HepG2 (cell line): ENCODE results near the gene SLC41A3. TPM values are rescaled to one million over a fixed set of nuclear protein-coding genes. Genes with fewer than 3 reads are reported as not detected.

ENCODE experiments used
- ATAC-seq: fragments of 200-7000 bp; cut with Tn5 transposase; 3 replicates; pipeline ENCODE4 v1.9.1; 2020; ENCODE audit warnings: mild to moderate bottlenecking, moderate library complexity
- BruUV-seq: library from RNA; stranded (reverse); fragments of 400-500 nt; replicated peaks from 2 replicates; lab custom pipeline; 2021; lab: Mats Ljungman, UMichigan
- CTCF ChIA-PET: fragments of 300-600 bp; formaldehyde crosslinking; extraction: SDS; loops from one replicate; lab custom pipeline; 2021; ENCODE audit warnings: low total read pairs, inconsistent platforms, low intra/inter-chr PET ratio; lab: Yijun Ruan, JAX
- POLR2A ChIA-PET: fragments of 350-600 bp; sonication (Branson Sonifier 250); formaldehyde crosslinking; loops from one replicate; lab custom pipeline; 2020; ENCODE audit warnings: antibody characterized with exemption, inconsistent platforms; lab: Yijun Ruan, JAX
- DNase-seq: peaks from one replicate; pipeline ENCODE4 v3.0.0-alpha.2; 2015; ENCODE audit warnings: low spot score
- FAIRE-seq: peaks from 3 replicates; lab custom pipeline; 2011; peaks lifted over from hg19 to GRCh38; lab: Jason Lieb, UNC
- H2AFZ ChIP-seq: one replicate; pipeline ENCODE4 v1.6.1; 2011; ENCODE audit warnings: low read length, inconsistent platforms
- H3K27ac ChIP-seq: fragments of 300-600 bp; 3 replicates; pipeline ENCODE4 v1.8.0; 2011; ENCODE audit warnings: mixed run types, mild to moderate bottlenecking, mixed read lengths, low read length, inconsistent platforms; ENCODE audit not compliant: insufficient read depth; ENCODE audit errors: extremely low read length
- H3K27me3 ChIP-seq, 2 experiments: fragments of 200-600 bp in 1 of 2; 2 replicates in 1 of 2; 3 replicates in 1 of 2; pipeline versions ENCODE4 v1.6.0 to v1.8.0; 2011; ENCODE audit warnings: low read length in 2 of 2, mild to moderate bottlenecking in 2 of 2, moderate library complexity in 2 of 2, inconsistent platforms in 1 of 2; ENCODE audit not compliant: insufficient read depth in 2 of 2, control insufficient read depth in 1 of 2
- H3K36me3 ChIP-seq, 2 experiments: fragments of 200-600 bp in 1 of 2; replicated peaks in 1 of 2; 2 replicates in 1 of 2; 3 replicates in 1 of 2; pipeline versions ENCODE4 v1.5.1 to v1.8.0; 2011; ENCODE audit warnings: low read length in 2 of 2, inconsistent platforms in 1 of 2; ENCODE audit not compliant: insufficient read depth in 2 of 2, control insufficient read depth in 1 of 2
- H3K4me1 ChIP-seq: 2 replicates; pipeline ENCODE4 v1.5.1; 2012; ENCODE audit warnings: low read length, inconsistent platforms; ENCODE audit not compliant: insufficient read depth
- H3K4me2 ChIP-seq: 2 replicates; pipeline ENCODE4 v1.6.0; 2011; ENCODE audit warnings: low read depth, low read length, inconsistent platforms
- H3K4me3 ChIP-seq, 3 experiments: fragments of 200-600 bp in 1 of 3; sonication (generic), shearing (Covaris generic) in 1 of 3; replicated peaks in 1 of 3; 2 replicates each; pipeline ENCODE4 v1.5.1; 2011 to 2016; ENCODE audit warnings: low read length in 3 of 3, inconsistent platforms in 2 of 3, low read depth in 2 of 3, mild to moderate bottlenecking in 2 of 3, control low read depth in 1 of 3, mixed read lengths in 1 of 3; ENCODE audit not compliant: insufficient read depth in 1 of 3
- H3K79me2 ChIP-seq: one replicate; pipeline ENCODE4 v1.6.1; 2011; ENCODE audit warnings: low read length, inconsistent platforms; ENCODE audit not compliant: insufficient read depth
- H3K9ac ChIP-seq: 2 replicates; pipeline ENCODE4 v1.6.0; 2011; ENCODE audit warnings: mild to moderate bottlenecking, low read depth, low read length, inconsistent platforms; ENCODE audit not compliant: insufficient read depth
- H3K9me3 ChIP-seq: 2 replicates; pipeline ENCODE4 v1.5.1; 2012; ENCODE audit warnings: mild to moderate bottlenecking, low read length
- H4K20me1 ChIP-seq: 2 replicates; pipeline ENCODE4 v1.6.0; 2011; ENCODE audit warnings: inconsistent platforms, mild to moderate bottlenecking, low read length, moderate library complexity; ENCODE audit not compliant: insufficient read depth
- ATF1 ChIP-seq: IDR thresholded peaks from 2 replicates; pipeline ENCODE4 v1.6.1; 2016; ENCODE audit warnings: mild to moderate bottlenecking, control low read depth
- ELF4 ChIP-seq: sonication (generic); formaldehyde crosslinking; IDR thresholded peaks from 2 replicates; pipeline ENCODE4 v1.5.0; 2020; ENCODE audit warnings: missing genetic modification reagents, mild to moderate bottlenecking, moderate library complexity, borderline replicate concordance
- HHEX ChIP-seq: IDR thresholded peaks from 2 replicates; pipeline ENCODE4 v1.6.1; 2016; ENCODE audit warnings: control low read depth
- HMG20A ChIP-seq: IDR thresholded peaks from 2 replicates; pipeline ENCODE4 v1.6.1; 2016; ENCODE audit warnings: borderline replicate concordance
- HNF4G ChIP-seq, 2 experiments: sonication (generic) in 1 of 2; formaldehyde crosslinking in 1 of 2; IDR thresholded peaks; 2 replicates each; pipeline versions ENCODE4 v1.4.0 to v1.6.1; 2011 to 2020; ENCODE audit warnings: borderline replicate concordance in 2 of 2, low read depth in 2 of 2, mild to moderate bottlenecking in 2 of 2, low read length in 1 of 2, missing genetic modification reagents in 1 of 2, moderate library complexity in 1 of 2
- JDP2 ChIP-seq: sonication (generic); formaldehyde crosslinking; IDR thresholded peaks from 2 replicates; pipeline ENCODE4 v1.8.1; 2022; ENCODE audit warnings: missing genetic modification reagents, borderline replicate concordance
- MAFG ChIP-seq: sonication (generic); formaldehyde crosslinking; IDR thresholded peaks from 2 replicates; pipeline ENCODE4 v1.5.1; 2020; ENCODE audit warnings: mild to moderate bottlenecking, missing genetic modification reagents
- MIER2 ChIP-seq: IDR thresholded peaks from 2 replicates; pipeline ENCODE4 v1.6.1; 2016; ENCODE audit warnings: missing biosample characterization, missing genetic modification reagents
- RFXAP ChIP-seq: sonication (generic); formaldehyde crosslinking; IDR thresholded peaks from 2 replicates; pipeline ENCODE4 v1.4.0; 2020; ENCODE audit warnings: missing genetic modification reagents, borderline replicate concordance
- SMARCE1 ChIP-seq: fragments of 450-650 bp; IDR thresholded peaks from 2 replicates; pipeline ENCODE4 v1.6.1; 2017; ENCODE audit warnings: borderline replicate concordance
- ZBTB20 ChIP-seq: sonication (generic); formaldehyde crosslinking; IDR thresholded peaks from 2 replicates; pipeline ENCODE4 v1.8.1; 2023; ENCODE audit warnings: missing genetic modification reagents, low read depth, mild to moderate bottlenecking, borderline replicate concordance
- ZNF317 ChIP-seq: sonication (generic); formaldehyde crosslinking; IDR thresholded peaks from 2 replicates; pipeline ENCODE4 v1.5.0; 2020; ENCODE audit warnings: mild to moderate bottlenecking, missing genetic modification reagents
- ZNF383 ChIP-seq: sonication (generic); formaldehyde crosslinking; IDR thresholded peaks from 2 replicates; pipeline ENCODE4 v1.4.0; 2020; ENCODE audit warnings: missing genetic modification reagents, mild to moderate bottlenecking, borderline replicate concordance
- ZNF501 ChIP-seq: sonication (generic); formaldehyde crosslinking; IDR thresholded peaks from 2 replicates; pipeline ENCODE4 v1.5.1; 2020; ENCODE audit warnings: mild to moderate bottlenecking, moderate library complexity, missing genetic modification reagents
- WGBS: methylation state at CpG from one replicate; pipeline ENCODE4 v1.1.6; 2017; ENCODE audit warnings: low lambda C conversion rate; 5-methylcytosine and 5-hydroxymethylcytosine counted together
- in situ Hi-C: cut with HindIII; loops from 2 replicates; pipeline ENCODE4 v1.10.0; 2017; ENCODE audit warnings: low pct_unique_long_range_greater_than_20kb; ENCODE audit not compliant: extremely low pct_ligation_motif_present
- intact Hi-C: fragments of 100-400 bp; cut with micrococcal nuclease; formaldehyde crosslinking; loops from one replicate; pipeline ENCODE4 v1.10.0; 2022; ENCODE audit not compliant: unreplicated experiment
- polyA plus RNA-seq, 8 experiments: library from polyadenylated mRNA; depleted of rRNA in 3 of 8; stranded (reverse) in 7 of 8; unstranded in 1 of 8; fragments of >200 nt; fragmentation: Illumina TruSeq in 4 of 8; extraction: Trizol in 4 of 8; gene quantifications; 2 replicates each; pipeline versions ENCODE4 v1.2.1 to v1.2.3, GENCODE V29; 2011 to 2016; ENCODE audit warnings: low read depth in 4 of 8, missing spikeins in 1 of 8, mixed read lengths in 1 of 8; ENCODE audit not compliant: insufficient read depth in 1 of 8
- total RNA-seq, 5 experiments: library from RNA; depleted of rRNA; stranded (reverse); fragments of >200 nt; fragmentation: Illumina TruSeq; extraction: Trizol; gene quantifications; 2 replicates each; pipeline ENCODE4 v1.2.3, GENCODE V29; 2016; ENCODE audit warnings: low read depth in 1 of 5
- TF ChIP-seq, protein P1 (sequence below): sonication (generic); formaldehyde crosslinking; IDR thresholded peaks from 2 replicates; pipeline ENCODE4 v1.4.0; 2020; ENCODE audit warnings: missing genetic modification reagents, borderline replicate concordance
- TF ChIP-seq, protein P2 (sequence below): IDR thresholded peaks from 2 replicates; pipeline ENCODE4 v1.6.1; 2012; ENCODE audit warnings: inconsistent platforms
- TF ChIP-seq, protein P3 (sequence below): IDR thresholded peaks from 2 replicates; pipeline ENCODE4 v1.6.1; 2016; ENCODE audit warnings: missing compliant biosample characterization, missing genetic modification reagents, borderline replicate concordance

The SLC41A3 gene
- total and polyA plus RNA-seq, 2 of the 13 experiments (the other 11 are each of a cell fraction or from before 2014, with no cell fraction given): 26.0 to 71.1 TPM

DNA sequence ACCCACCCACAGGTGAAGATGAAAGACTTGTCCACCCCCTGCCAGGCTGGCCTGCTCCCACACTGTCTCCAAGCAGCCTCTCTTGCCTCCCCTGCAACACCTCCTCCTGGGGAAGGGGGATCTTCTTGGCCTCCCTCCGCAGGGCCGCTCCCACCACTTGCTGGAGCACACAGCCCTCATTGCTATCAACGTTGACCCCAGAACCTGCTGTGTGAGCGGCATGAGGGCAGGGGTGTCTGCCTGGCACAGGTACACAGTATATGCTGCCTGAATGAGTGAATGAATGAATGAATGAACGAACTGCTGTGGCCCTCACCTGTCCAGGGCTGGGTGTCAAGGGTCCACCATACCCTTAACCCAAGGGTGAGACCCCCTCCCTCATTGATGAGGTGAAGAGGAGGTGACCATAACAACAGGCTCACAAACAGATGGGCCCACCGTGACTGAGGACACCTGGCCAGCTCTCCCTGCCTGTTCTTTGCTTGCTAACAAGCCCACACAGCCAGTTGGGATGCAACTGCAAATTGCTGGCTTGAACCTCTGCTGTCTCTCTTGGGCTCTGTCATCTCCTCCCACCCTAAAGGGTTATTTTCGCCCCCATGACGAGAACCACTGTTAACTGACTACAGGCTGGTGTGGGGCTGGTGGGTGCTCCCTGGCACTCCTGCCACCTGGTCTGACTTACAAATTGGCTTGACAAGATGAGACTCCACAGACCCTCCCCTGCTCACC, 22.5 kb downstream of the SLC41A3 start (continued):
- TF ChIP-seq HNF4G (IDR thresholded peaks at IDR 0.05; ENCODE audit: borderline replicate concordance, low read depth, low read length): no peak
- TF ChIP-seq HNF4G (CRISPR knock-in tag; IDR thresholded peaks at IDR 0.05; ENCODE audit: borderline replicate concordance, low read depth): no peak
- TF ChIP-seq SMARCE1: no peak

DNA sequence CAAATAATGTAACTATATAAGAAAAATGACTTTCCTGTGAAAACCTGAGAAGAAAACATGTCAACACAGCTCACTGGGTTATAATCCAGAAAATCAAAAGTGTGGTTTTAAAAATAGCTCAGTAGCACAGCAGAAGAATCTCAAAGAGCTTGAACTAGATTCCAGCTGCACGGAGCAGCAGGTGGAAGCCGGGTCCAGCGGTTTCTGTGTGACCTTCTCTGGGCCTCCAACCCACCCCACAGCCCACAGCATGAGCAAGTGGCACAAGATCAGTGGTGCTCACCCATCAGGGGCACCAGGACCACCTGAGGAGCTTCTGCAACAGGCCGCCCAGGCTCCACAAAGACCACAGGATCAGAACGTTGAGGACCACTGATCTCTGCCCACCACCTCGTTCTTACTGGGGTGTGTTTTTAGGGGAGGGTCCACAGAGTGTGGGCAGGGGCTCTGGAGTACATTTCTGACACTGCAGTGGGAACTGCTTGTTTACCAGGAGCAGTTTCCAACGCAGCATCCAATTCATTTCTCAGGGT, 23.2 kb downstream of the SLC41A3 start:
- H3K36me3 ChIP-seq: no peaks in the 10 kb centered on the region
- H4K20me1 ChIP-seq: peaks cover 7% of the 10 kb centered on the region; the same call in 1 of the 2 replicates
- no peaks in the 10 kb centered on the region for H3K27me3 ChIP-seq
- DNase-seq: no peak
- no peak overlapping the region for H3K4me2 ChIP-seq
- no peak overlapping the region for H3K9ac ChIP-seq
- no peak overlapping the region for H3K4me3 ChIP-seq
- intact Hi-C loops: no loop called here
- in situ Hi-C loops: no loop called here
- CTCF ChIA-PET: no interaction called here
- no peak for FAIRE-seq
- POLR2A ChIA-PET: no interaction called here
- H3K79me2 ChIP-seq: no peaks in the 10 kb centered on the region
- peaks cover 27% of the 10 kb centered on the region for H3K4me1 ChIP-seq
- no TSS peak for BruUV-seq
- ATAC-seq: no peak
- no peak overlapping the region for H3K27ac ChIP-seq
- TF ChIP-seq MIER2 (CRISPR knock-in tag) (no peak), HMG20A (no peak), ZBTB20 (no peak), ELF4 (CRISPR knock-in tag) (no peak), ZNF501 (no peak), JDP2 (CRISPR knock-in tag) (no peak), RFXAP (no peak), ZNF383 (CRISPR knock-in tag) (no peak), MAFG (CRISPR knock-in tag) (no peak), HHEX (no peak), ATF1 (CRISPR knock-in tag) (no peak), ZNF317 (CRISPR knock-in tag) (no peak)
- TF ChIP-seq, protein P1, sequence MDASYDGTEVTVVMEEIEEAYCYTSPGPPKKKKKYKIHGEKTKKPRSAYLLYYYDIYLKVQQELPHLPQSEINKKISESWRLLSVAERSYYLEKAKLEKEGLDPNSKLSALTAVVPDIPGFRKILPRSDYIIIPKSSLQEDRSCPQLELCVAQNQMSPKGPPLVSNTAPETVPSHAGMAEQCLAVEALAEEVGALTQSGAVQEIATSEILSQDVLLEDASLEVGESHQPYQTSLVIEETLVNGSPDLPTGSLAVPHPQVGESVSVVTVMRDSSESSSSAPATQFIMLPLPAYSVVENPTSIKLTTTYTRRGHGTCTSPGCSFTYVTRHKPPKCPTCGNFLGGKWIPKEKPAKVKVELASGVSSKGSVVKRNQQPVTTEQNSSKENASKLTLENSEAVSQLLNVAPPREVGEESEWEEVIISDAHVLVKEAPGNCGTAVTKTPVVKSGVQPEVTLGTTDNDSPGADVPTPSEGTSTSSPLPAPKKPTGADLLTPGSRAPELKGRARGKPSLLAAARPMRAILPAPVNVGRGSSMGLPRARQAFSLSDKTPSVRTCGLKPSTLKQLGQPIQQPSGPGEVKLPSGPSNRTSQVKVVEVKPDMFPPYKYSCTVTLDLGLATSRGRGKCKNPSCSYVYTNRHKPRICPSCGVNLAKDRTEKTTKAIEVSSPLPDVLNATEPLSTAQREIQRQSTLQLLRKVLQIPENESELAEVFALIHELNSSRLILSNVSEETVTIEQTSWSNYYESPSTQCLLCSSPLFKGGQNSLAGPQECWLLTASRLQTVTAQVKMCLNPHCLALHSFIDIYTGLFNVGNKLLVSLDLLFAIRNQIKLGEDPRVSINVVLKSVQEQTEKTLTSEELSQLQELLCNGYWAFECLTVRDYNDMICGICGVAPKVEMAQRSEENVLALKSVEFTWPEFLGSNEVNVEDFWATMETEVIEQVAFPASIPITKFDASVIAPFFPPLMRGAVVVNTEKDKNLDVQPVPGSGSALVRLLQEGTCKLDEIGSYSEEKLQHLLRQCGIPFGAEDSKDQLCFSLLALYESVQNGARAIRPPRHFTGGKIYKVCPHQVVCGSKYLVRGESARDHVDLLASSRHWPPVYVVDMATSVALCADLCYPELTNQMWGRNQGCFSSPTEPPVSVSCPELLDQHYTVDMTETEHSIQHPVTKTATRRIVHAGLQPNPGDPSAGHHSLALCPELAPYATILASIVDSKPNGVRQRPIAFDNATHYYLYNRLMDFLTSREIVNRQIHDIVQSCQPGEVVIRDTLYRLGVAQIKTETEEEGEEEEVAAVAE (CRISPR knock-in tag): no peak
- TF ChIP-seq, protein P2, sequence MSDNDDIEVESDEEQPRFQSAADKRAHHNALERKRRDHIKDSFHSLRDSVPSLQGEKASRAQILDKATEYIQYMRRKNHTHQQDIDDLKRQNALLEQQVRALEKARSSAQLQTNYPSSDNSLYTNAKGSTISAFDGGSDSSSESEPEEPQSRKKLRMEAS: no peak
- TF ChIP-seq, protein P3, sequence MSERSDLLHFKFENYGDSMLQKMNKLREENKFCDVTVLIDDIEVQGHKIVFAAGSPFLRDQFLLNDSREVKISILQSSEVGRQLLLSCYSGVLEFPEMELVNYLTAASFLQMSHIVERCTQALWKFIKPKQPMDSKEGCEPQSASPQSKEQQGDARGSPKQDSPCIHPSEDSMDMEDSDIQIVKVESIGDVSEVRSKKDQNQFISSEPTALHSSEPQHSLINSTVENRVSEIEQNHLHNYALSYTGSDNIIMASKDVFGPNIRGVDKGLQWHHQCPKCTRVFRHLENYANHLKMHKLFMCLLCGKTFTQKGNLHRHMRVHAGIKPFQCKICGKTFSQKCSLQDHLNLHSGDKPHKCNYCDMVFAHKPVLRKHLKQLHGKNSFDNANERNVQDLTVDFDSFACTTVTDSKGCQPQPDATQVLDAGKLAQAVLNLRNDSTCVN (CRISPR knock-in tag): no peak
- no peaks in the 10 kb centered on the region for H3K9me3 ChIP-seq
- WGBS: 91% methylated on average over 6 of the region's 7 CpGs
- H2AFZ ChIP-seq: no peak overlapping the region
